ENCODE results near the gene PSTPIP1.

DNA sequence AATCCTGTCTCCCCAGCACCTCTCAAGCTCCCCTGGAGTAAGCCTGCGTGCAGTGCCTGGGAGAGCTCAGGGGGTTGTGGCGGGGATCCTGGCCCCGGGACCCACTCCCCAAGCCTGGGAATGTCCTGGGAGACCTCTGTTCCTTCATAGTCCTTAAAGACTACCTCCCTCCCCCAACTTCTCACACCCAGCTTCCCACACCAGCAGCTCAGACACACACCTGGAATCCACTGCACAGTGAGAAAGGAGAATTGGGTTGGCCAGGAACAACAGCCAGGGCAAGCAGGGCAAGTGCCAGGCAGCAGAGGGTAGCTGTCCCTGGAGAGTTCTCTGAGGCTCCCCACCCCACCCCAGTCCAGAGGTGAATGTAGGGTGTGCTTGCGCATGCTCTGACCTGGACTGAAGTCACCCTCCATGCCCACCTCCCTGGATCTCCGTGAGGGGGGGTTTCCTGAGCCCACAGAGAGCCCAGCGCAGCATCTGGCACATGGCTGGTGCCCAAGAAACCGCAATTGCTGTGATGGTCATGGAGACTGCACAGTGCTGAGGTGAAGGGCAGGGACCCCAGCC is 22.2 kb downstream of the PSTPIP1 start:
- TF ChIP-seq, protein P1, sequence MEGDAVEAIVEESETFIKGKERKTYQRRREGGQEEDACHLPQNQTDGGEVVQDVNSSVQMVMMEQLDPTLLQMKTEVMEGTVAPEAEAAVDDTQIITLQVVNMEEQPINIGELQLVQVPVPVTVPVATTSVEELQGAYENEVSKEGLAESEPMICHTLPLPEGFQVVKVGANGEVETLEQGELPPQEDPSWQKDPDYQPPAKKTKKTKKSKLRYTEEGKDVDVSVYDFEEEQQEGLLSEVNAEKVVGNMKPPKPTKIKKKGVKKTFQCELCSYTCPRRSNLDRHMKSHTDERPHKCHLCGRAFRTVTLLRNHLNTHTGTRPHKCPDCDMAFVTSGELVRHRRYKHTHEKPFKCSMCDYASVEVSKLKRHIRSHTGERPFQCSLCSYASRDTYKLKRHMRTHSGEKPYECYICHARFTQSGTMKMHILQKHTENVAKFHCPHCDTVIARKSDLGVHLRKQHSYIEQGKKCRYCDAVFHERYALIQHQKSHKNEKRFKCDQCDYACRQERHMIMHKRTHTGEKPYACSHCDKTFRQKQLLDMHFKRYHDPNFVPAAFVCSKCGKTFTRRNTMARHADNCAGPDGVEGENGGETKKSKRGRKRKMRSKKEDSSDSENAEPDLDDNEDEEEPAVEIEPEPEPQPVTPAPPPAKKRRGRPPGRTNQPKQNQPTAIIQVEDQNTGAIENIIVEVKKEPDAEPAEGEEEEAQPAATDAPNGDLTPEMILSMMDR (optimal IDR thresholded peaks at IDR 0.05 in 1 of 3, IDR thresholded peaks at IDR 0.05 in 1 of 3, conservative IDR thresholded peaks at IDR 0.05 in 1 of 3; ENCODE audit: extremely low read depth in 1 of 3, insufficient read depth in 2 of 3, low read length in 3 of 3) = no peak
- no peak for TF ChIP-seq EZH2 (IDR thresholded peaks at IDR 0.05; ENCODE audit: low read length)
